ENCODE measurements around the gene SLC25A12. TPM values are rescaled to one million over a fixed set of nuclear protein-coding genes. Genes with fewer than 3 reads are reported as not detected.

Gene SLC25A12
- total and polyA plus RNA-seq, 9 of the 15 experiments (the other 6 are each of a cell fraction or from before 2014, with no cell fraction given), result 13.5 to 36.5 (median 21.7) TPM

DNA sequence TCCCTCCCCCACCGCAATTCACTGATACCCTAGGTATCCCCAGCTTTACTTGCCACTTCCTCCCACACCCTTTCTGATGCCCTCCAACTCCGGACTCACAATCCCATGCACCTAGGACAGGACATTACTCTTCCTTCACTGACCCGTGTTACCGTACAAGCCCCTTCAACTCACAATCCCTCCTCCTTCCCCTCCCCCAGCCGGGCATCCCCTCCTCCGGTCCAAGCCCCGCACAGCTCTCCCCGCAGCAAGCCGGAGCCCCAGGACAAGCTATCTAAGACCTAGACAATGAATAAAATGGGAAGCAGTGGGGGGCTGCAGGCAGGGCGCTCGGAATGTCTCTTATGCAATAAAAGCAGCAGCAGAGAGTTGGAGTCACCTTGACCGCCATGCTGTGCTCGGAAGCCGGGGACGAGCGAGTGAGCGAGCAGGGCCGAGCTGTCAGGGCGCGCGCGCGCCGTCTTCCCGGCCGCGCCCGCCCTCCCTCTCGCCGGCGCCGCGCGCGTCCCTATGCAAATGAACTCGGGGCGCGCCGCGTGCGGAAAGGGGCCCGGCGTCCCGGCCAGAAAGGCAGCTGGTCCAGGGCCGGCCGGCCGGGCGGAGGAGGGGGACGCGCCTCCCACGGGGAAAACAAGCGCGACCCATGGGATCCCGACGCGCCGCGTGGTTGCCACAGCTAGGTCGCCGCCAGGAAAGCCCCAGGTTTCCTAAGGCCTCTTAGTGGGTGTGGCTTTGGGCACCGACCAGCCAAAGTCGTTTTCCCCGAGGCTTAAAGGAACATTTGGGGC, at the start of gene SLC25A12 (continued):
- TF ChIP-seq IRF2 (CRISPR knock-in tag; IDR thresholded peaks at IDR 0.05), result no peak
- no peak for TF ChIP-seq TEAD1 (CRISPR knock-in tag; IDR thresholded peaks at IDR 0.05)
- TF ChIP-seq CREB3L1 (IDR thresholded peaks at IDR 0.05; ENCODE audit: borderline replicate concordance, low read depth), result peak; percentile 68; the same call in 1 of the 2 replicates
- TF ChIP-seq ZNF224 (CRISPR knock-in tag; IDR thresholded peaks at IDR 0.05), result no peak
- peak; percentile 46; the same call in 1 of the 2 replicates for TF ChIP-seq ZNF24 (IDR thresholded peaks at IDR 0.05)
- no peak for TF ChIP-seq ZNF695 (CRISPR knock-in tag; IDR thresholded peaks at IDR 0.05)
- TF ChIP-seq, protein P1, sequence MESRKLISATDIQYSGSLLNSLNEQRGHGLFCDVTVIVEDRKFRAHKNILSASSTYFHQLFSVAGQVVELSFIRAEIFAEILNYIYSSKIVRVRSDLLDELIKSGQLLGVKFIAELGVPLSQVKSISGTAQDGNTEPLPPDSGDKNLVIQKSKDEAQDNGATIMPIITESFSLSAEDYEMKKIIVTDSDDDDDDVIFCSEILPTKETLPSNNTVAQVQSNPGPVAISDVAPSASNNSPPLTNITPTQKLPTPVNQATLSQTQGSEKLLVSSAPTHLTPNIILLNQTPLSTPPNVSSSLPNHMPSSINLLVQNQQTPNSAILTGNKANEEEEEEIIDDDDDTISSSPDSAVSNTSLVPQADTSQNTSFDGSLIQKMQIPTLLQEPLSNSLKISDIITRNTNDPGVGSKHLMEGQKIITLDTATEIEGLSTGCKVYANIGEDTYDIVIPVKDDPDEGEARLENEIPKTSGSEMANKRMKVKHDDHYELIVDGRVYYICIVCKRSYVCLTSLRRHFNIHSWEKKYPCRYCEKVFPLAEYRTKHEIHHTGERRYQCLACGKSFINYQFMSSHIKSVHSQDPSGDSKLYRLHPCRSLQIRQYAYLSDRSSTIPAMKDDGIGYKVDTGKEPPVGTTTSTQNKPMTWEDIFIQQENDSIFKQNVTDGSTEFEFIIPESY (CRISPR knock-in tag; IDR thresholded peaks at IDR 0.05), result peak; percentile 62; the same call in 1 of the 2 replicates
- peak; percentile 75 to 83 for TF ChIP-seq NONO (IDR thresholded peaks at IDR 0.05; ENCODE audit: low read depth in 2 of 2, low read length in 1 of 2)
- no peak for TF ChIP-seq FOXK1 (CRISPR knock-in tag; IDR thresholded peaks at IDR 0.05; ENCODE audit: borderline replicate concordance)
- no peak for TF ChIP-seq ZNF76 (CRISPR knock-in tag; IDR thresholded peaks at IDR 0.05; ENCODE audit: borderline replicate concordance)
- TF ChIP-seq ZNF717 (CRISPR knock-in tag; IDR thresholded peaks at IDR 0.05), result no peak
- TF ChIP-seq ZNF764 (CRISPR knock-in tag; IDR thresholded peaks at IDR 0.05; ENCODE audit: low read depth), result no peak
- no peak for TF ChIP-seq ZNF212 (CRISPR knock-in tag; IDR thresholded peaks at IDR 0.05)
- no peak for TF ChIP-seq ARID3B (CRISPR knock-in tag; IDR thresholded peaks at IDR 0.05; ENCODE audit: borderline replicate concordance)
- TF ChIP-seq TBL1XR1 (IDR thresholded peaks at IDR 0.05; ENCODE audit: low read length in 2 of 2), result 0 out of 4 replicates have a peak, but pooled peaks of 1 of the 2 experiments have one; percentile 49
- peak; percentile 74; the same call in 1 of the 2 replicates for TF ChIP-seq CREB3 (tag; conservative IDR thresholded peaks at IDR 0.05; ENCODE audit: low read depth)
- TF ChIP-seq MXI1 (IDR thresholded peaks at IDR 0.05; ENCODE audit: low read depth, low read length), result 0 out of 2 replicates have a peak, but pooled peaks have one; percentile 30
- TF ChIP-seq ZNF644 (tag; IDR thresholded peaks at IDR 0.05; ENCODE audit: low read depth), result peak; percentile 53; the same call in 1 of the 2 replicates
- no peak for TF ChIP-seq CREBBP (IDR thresholded peaks at IDR 0.05; ENCODE audit: low read depth, low read length)
- no peak for TF ChIP-seq ZNF780A (CRISPR knock-in tag; IDR thresholded peaks at IDR 0.05)
- peak; percentile 39; the same call in 1 of the 2 replicates for TF ChIP-seq SMARCA4 (IDR thresholded peaks at IDR 0.05)
- peak; percentile 86; the same call in 1 of the 2 replicates for TF ChIP-seq LARP7 (IDR thresholded peaks at IDR 0.05)

Measured in K562 (cell line).